Prostate gland (tissue), 2 donors: Measurements from ENCODE around the gene NLGN4X.

Source experiments
- POLR2A ChIP-seq: fragments of 450-650 bp; IDR thresholded peaks from one replicate; pipeline ENCODE4 v1.6.1; 2016; ENCODE audit warnings: antibody characterized with exemption, mild to moderate bottlenecking
- POLR2AphosphoS5 ChIP-seq: sonication (generic); formaldehyde crosslinking; IDR thresholded peaks from one replicate; pipeline ENCODE4 v1.6.1; 2017; ENCODE audit warnings: antibody characterized with exemption
- TF ChIP-seq, protein P1 (sequence below), 4 experiments: fragments of 200-600 bp in 2 of 4; fragments of 450-650 bp in 2 of 4; sonication (generic) in 2 of 4; IDR thresholded peaks; 1 replicate in 3 of 4; 2 replicates in 1 of 4; pipeline ENCODE4 v1.5.1; 2016 to 2019; ENCODE audit warnings: antibody characterized with exemption in 4 of 4, mild to moderate bottlenecking in 2 of 4, moderate library complexity in 2 of 4

GRCh38 chrX:5991393-5991792 lies 237.3 kb downstream of the NLGN4X start:
- TF ChIP-seq POLR2A (no peak), POLR2AphosphoS5 (no peak)
- TF ChIP-seq, protein P1, sequence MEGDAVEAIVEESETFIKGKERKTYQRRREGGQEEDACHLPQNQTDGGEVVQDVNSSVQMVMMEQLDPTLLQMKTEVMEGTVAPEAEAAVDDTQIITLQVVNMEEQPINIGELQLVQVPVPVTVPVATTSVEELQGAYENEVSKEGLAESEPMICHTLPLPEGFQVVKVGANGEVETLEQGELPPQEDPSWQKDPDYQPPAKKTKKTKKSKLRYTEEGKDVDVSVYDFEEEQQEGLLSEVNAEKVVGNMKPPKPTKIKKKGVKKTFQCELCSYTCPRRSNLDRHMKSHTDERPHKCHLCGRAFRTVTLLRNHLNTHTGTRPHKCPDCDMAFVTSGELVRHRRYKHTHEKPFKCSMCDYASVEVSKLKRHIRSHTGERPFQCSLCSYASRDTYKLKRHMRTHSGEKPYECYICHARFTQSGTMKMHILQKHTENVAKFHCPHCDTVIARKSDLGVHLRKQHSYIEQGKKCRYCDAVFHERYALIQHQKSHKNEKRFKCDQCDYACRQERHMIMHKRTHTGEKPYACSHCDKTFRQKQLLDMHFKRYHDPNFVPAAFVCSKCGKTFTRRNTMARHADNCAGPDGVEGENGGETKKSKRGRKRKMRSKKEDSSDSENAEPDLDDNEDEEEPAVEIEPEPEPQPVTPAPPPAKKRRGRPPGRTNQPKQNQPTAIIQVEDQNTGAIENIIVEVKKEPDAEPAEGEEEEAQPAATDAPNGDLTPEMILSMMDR (IDR thresholded peaks at IDR 0.05), result no peak
